ENCODE data around the gene CHTOP.
"Not testable (repeated sequence)": the region's sequence is repeated elsewhere in the genome, so short reads cannot be mapped to it uniquely, and the experiment has no call there.

CHTOP gene

GRCh38 chr1:153631047-153632022 is 2.5 kb upstream of the CHTOP start:
- no peak for DNase-seq

- DNase-seq = peak in 4 of 56 donors; percentile 62 to 73 (median 65)
Measured at GRCh38 chr1:153633161-153633753, 609 bp upstream of the CHTOP start.

- no peak for DNase-seq
Measured at GRCh38 chr1:153635872-153636271, 2.0 kb downstream of the CHTOP start.

- DNase-seq = no peak
Measured at GRCh38 chr1:153636312-153636711, 2.4 kb downstream of the CHTOP start.

GRCh38 chr1:153638261-153638660 is 4.4 kb downstream of the CHTOP start:
- DNase-seq = no peak

- no peak for DNase-seq
Measured at GRCh38 chr1:153639280-153639679, 5.4 kb downstream of the CHTOP start.

GRCh38 chr1:153640213-153640612 is 6.3 kb downstream of the CHTOP start:
- DNase-seq = not testable (repeated sequence)

- DNase-seq = no peak
Measured at GRCh38 chr1:153640861-153641260, 7.0 kb downstream of the CHTOP start.

GRCh38 chr1:153642161-153642560 is 8.3 kb downstream of the CHTOP start:
- no peak for DNase-seq

GRCh38 chr1:153643100-153643499 is 9.2 kb downstream of the CHTOP start:
- no peak for DNase-seq

GRCh38 chr1:153643816-153644215 is 9.9 kb downstream of the CHTOP start:
- DNase-seq = no peak

GRCh38 chr1:153646672-153647345 is 12.9 kb downstream of the CHTOP start:
- DNase-seq = peak in 2 of 56 donors; percentile 16 to 28

GRCh38 chr1:153647346-153647714 is 13.5 kb downstream of the CHTOP start:
- no peak for DNase-seq

- no peak for DNase-seq
Measured at GRCh38 chr1:153648000-153648643, 14.3 kb downstream of the CHTOP start.

- peak in 1 of 56 donors; percentile 19 for DNase-seq
Measured at GRCh38 chr1:153649137-153649862, 15.4 kb downstream of the CHTOP start.

GRCh38 chr1:153649863-153650235 is 16.0 kb downstream of the CHTOP start:
- peak in 53 of 56 donors; percentile 26 to 90 (median 66) for DNase-seq

- no peak for DNase-seq
Measured at GRCh38 chr1:153651771-153652170, 17.9 kb downstream of the CHTOP start.

- DNase-seq = no peak
Measured at GRCh38 chr1:153652805-153653500, 19.1 kb downstream of the CHTOP start.

GRCh38 chr1:153655333-153655732 is 21.5 kb downstream of the CHTOP start:
- DNase-seq = no peak
